Gastrocnemius medialis (tissue), 4 donors: ENCODE results near the gene SUMO3.

Experiments used
- CTCF ChIP-seq, 5 experiments: fragments of 450-650 bp in 3 of 5; fragments of 200-600 bp in 2 of 5; sonication (generic) in 2 of 5; IDR thresholded peaks in 4 of 5; conservative IDR thresholded peaks in 1 of 5; 1 replicate in 4 of 5; 2 replicates in 1 of 5; pipeline ENCODE4 v1.5.1; 2016 to 2019; ENCODE audit warnings: antibody characterized with exemption in 5 of 5, mild to moderate bottlenecking in 3 of 5, moderate library complexity in 3 of 5
- POLR2A ChIP-seq, 2 donors: fragments of 450-650 bp; IDR thresholded peaks; one replicate each; pipeline ENCODE4 v1.6.1; 2017; ENCODE audit warnings: antibody characterized with exemption in 2 of 2, mild to moderate bottlenecking in 2 of 2, moderate library complexity in 2 of 2

GRCh38 chr21:44791993-44792392, 25.9 kb downstream of the SUMO3 start:
- TF ChIP-seq CTCF (IDR thresholded peaks at IDR 0.05 in 4 of 5, conservative IDR thresholded peaks at IDR 0.05 in 1 of 5) = no peak
- no peak for TF ChIP-seq POLR2A (IDR thresholded peaks at IDR 0.05)
